GM21423 (cell line): ENCODE data around the gene DNAJC4.

ENCODE experiments used
- ATAC-seq: cut with Tn5 transposase; IDR thresholded peaks from one replicate; pipeline ENCODE4 v1.9.1; 2021; ENCODE audit warnings: mild to moderate bottlenecking, moderate library complexity; ENCODE audit not compliant: unreplicated experiment

Gene DNAJC4

GRCh38 chr11:64208086-64208795, 22.1 kb upstream of the DNAJC4 start:
- no peak for ATAC-seq

- ATAC-seq = no peak
Measured at GRCh38 chr11:64208796-64209562, 21.4 kb upstream of the DNAJC4 start.

GRCh38 chr11:64209563-64209843, 20.8 kb upstream of the DNAJC4 start:
- no peak for ATAC-seq

- ATAC-seq = no peak
Measured at GRCh38 chr11:64210301-64211020, 19.9 kb upstream of the DNAJC4 start.

GRCh38 chr11:64211181-64211872, 19.0 kb upstream of the DNAJC4 start:
- ATAC-seq = no peak

GRCh38 chr11:64216879-64217278, 13.5 kb upstream of the DNAJC4 start:
- ATAC-seq = no peak

- ATAC-seq = no peak
Measured at GRCh38 chr11:64218628-64219353, 11.6 kb upstream of the DNAJC4 start.

GRCh38 chr11:64219354-64219684, 11.0 kb upstream of the DNAJC4 start:
- no peak for ATAC-seq

- no peak for ATAC-seq
Measured at GRCh38 chr11:64219755-64220154, 10.6 kb upstream of the DNAJC4 start.

GRCh38 chr11:64220271-64220670, 10.1 kb upstream of the DNAJC4 start:
- no peak for ATAC-seq

- no peak for ATAC-seq
Measured at GRCh38 chr11:64220798-64221197, 9.6 kb upstream of the DNAJC4 start.

- ATAC-seq = no peak
Measured at GRCh38 chr11:64222651-64223000, 7.7 kb upstream of the DNAJC4 start.

GRCh38 chr11:64223001-64223651, 7.2 kb upstream of the DNAJC4 start:
- ATAC-seq = no peak

GRCh38 chr11:64224151-64224890, 6.0 kb upstream of the DNAJC4 start:
- no peak for ATAC-seq

- ATAC-seq = no peak
Measured at GRCh38 chr11:64224891-64225607, 5.3 kb upstream of the DNAJC4 start.

- ATAC-seq = peak; percentile 38
Measured at GRCh38 chr11:64225608-64226506, 4.5 kb upstream of the DNAJC4 start, which contains the start of the genes NUDT22 and TRPT1. Gene NUDT22, plus strand, starts transcription at chr11:64226274. Its CDS starts 379 bp downstream, at chr11:64226653. Gene TRPT1, minus strand, starts transcription at chr11:64226186. Its CDS starts 326 bp downstream, at chr11:64225860.

- peak; percentile 27 for ATAC-seq
Measured at GRCh38 chr11:64226507-64227051, 3.8 kb upstream of the DNAJC4 start.
